ENCODE measurements around the gene THSD4. TPM values are rescaled to one million over a fixed set of nuclear protein-coding genes. Genes with fewer than 3 reads are reported as not detected.

THSD4 gene
- polyA plus RNA-seq, 2 of the 4 experiments (the other 2 are of a cell fraction) = 15.8 to 40.7 TPM

- DNase-seq (ENCODE audit: low read depth in 1 of 2, low spot score in 1 of 2) = no peak
- Histone ChIP-seq H3K4me1 (peaks cover 55% of the 10 kb centered on the region), H3K4me2 (peak overlapping the region; percentile 65), H3K27ac (peak overlapping the region; percentile 85 to 86), H3K9me3 (no peaks in the 10 kb centered on the region), H3K4me3 (no peak overlapping the region)
- no peak for FAIRE-seq
- CTCF ChIA-PET = no interaction called here
- POLR2A ChIA-PET = no interaction called here
- WGBS (ENCODE audit: missing lambda C conversion rate) = 82% methylated on average over 4 of the region's 4 CpGs
- no peak for ATAC-seq
- TF ChIP-seq CHD4 (IDR thresholded peaks at IDR 0.05; ENCODE audit: borderline replicate concordance) (no peak), HOXB5 (CRISPR knock-in tag; IDR thresholded peaks at IDR 0.05) (no peak), HMGXB4 (CRISPR knock-in tag; IDR thresholded peaks at IDR 0.05; ENCODE audit: borderline replicate concordance) (no peak), EHMT2 (IDR thresholded peaks at IDR 0.05; ENCODE audit: low read depth) (no peak), HOXB13 (CRISPR knock-in tag; IDR thresholded peaks at IDR 0.05; ENCODE audit: low read depth) (no peak), POLR2A (IDR thresholded peaks at IDR 0.05; ENCODE audit: low read length) (no peak), RFX5 (IDR thresholded peaks at IDR 0.05) (no peak), SREBF2 (IDR thresholded peaks at IDR 0.05) (no peak), ZC3H11A (IDR thresholded peaks at IDR 0.05) (no peak), HEYL (CRISPR knock-in tag; IDR thresholded peaks at IDR 0.05) (no peak), CEBPB (IDR thresholded peaks at IDR 0.05) (no peak), MAFK (IDR thresholded peaks at IDR 0.05; ENCODE audit: partially characterized antibody) (no peak), PBX3 (IDR thresholded peaks at IDR 0.05) (no peak)
Observed at GRCh38 chr15:71249986-71250385, 134.7 kb downstream of the THSD4 start.

GRCh38 chr15:71250936-71251583 is 135.8 kb downstream of the THSD4 start:
- Histone ChIP-seq H3K4me3 (no peak overlapping the region; the same call in 2 of the 3 replicates), H3K4me2 (peak overlapping the region; percentile 65), H3K9me3 (no peaks in the 10 kb centered on the region), H3K4me1 (peaks cover 58% of the 10 kb centered on the region), H3K27ac (peak overlapping the region; percentile 85 to 86)
- FAIRE-seq = no peak
- ATAC-seq = peak; percentile 5 to 6; a peak in 2 of 6 replicates
- TF ChIP-seq ZC3H11A (IDR thresholded peaks at IDR 0.05) (no peak), ZNF302 (CRISPR knock-in tag; IDR thresholded peaks at IDR 0.05) (no peak), ESRRA (IDR thresholded peaks at IDR 0.05; ENCODE audit: borderline replicate concordance, low read length) (no peak), SMC3 (IDR thresholded peaks at IDR 0.05) (no peak), ATOH8 (CRISPR knock-in tag; IDR thresholded peaks at IDR 0.05; ENCODE audit: low read depth) (no peak), RNF2 (IDR thresholded peaks at IDR 0.05; ENCODE audit: borderline replicate concordance, low read depth) (no peak), GATA3 (IDR thresholded peaks at IDR 0.05; ENCODE audit: borderline replicate concordance) (peak; percentile 28; the same call in 1 of the 2 replicates), FOXS1 (CRISPR knock-in tag; IDR thresholded peaks at IDR 0.05) (no peak), ELK1 (IDR thresholded peaks at IDR 0.05; ENCODE audit: low read depth, low read length) (no peak)
- WGBS (ENCODE audit: missing lambda C conversion rate) = 22% methylated on average over 2 of the region's 2 CpGs
- CTCF ChIA-PET = interaction anchor here (1.4 to 3.0 kb wide), 4 partner anchors 9 to 189 kb away, joined by 3 to 14 read pairs (median 6); no protein-coding TSS in a partner anchor
- POLR2A ChIA-PET = interaction anchor here (0.7 to 1.8 kb wide), 4 partner anchors 14 to 136 kb away, joined by 3 to 17 read pairs (median 4); partner anchors contain the start of gene THSD4
- DNase-seq (ENCODE audit: low read depth in 1 of 2, low spot score in 1 of 2) = peak in 1 of 2 experiments; percentile 50

All from A549 (cell line).